ENCODE results near the gene NET1.

NET1 gene

GRCh38 chr10:5460468-5461202 is 48.3 kb downstream of the NET1 start:
- peaks cover 25% of the 10 kb centered on the region for H3K36me3 ChIP-seq (replicated peaks)
- DNase-seq: no peak
- no peak overlapping the region for H3K4me3 ChIP-seq (ENCODE audit: low read depth, low read length)
- H3K27me3 ChIP-seq (replicated peaks): no peaks in the 10 kb centered on the region
- in situ Hi-C loops (cut with HindIII; ENCODE audit: low pct_ligation_motif_present, low sequenced_read_pairs): no loop called here
- no peak overlapping the region for H3K27ac ChIP-seq
- TF ChIP-seq, protein P1, sequence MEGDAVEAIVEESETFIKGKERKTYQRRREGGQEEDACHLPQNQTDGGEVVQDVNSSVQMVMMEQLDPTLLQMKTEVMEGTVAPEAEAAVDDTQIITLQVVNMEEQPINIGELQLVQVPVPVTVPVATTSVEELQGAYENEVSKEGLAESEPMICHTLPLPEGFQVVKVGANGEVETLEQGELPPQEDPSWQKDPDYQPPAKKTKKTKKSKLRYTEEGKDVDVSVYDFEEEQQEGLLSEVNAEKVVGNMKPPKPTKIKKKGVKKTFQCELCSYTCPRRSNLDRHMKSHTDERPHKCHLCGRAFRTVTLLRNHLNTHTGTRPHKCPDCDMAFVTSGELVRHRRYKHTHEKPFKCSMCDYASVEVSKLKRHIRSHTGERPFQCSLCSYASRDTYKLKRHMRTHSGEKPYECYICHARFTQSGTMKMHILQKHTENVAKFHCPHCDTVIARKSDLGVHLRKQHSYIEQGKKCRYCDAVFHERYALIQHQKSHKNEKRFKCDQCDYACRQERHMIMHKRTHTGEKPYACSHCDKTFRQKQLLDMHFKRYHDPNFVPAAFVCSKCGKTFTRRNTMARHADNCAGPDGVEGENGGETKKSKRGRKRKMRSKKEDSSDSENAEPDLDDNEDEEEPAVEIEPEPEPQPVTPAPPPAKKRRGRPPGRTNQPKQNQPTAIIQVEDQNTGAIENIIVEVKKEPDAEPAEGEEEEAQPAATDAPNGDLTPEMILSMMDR (IDR thresholded peaks at IDR 0.05; ENCODE audit: low read depth, low read length, missing control alignments): no peak

- in situ Hi-C loops (cut with HindIII; ENCODE audit: low pct_ligation_motif_present, low sequenced_read_pairs): no loop called here
- TF ChIP-seq, protein P1 (IDR thresholded peaks at IDR 0.05; ENCODE audit: low read depth, low read length, missing control alignments): no peak
- Histone ChIP-seq H3K27me3 (replicated peaks) (no peaks in the 10 kb centered on the region), H3K4me3 (ENCODE audit: low read depth, low read length) (no peak overlapping the region), H3K27ac (no peak overlapping the region), H3K36me3 (replicated peaks) (peaks cover 22% of the 10 kb centered on the region)
- no peak for DNase-seq
Observed at GRCh38 chr10:5461203-5461588, 48.8 kb downstream of the NET1 start.

GRCh38 chr10:5461914-5462840 is 49.8 kb downstream of the NET1 start:
- Histone ChIP-seq H3K36me3 (replicated peaks) (peaks cover 14% of the 10 kb centered on the region), H3K4me3 (ENCODE audit: low read depth, low read length) (no peak overlapping the region), H3K27me3 (replicated peaks) (no peaks in the 10 kb centered on the region), H3K27ac (peak overlapping the region; percentile 14)
- TF ChIP-seq, protein P1 (IDR thresholded peaks at IDR 0.05; ENCODE audit: low read depth, low read length, missing control alignments): no peak
- in situ Hi-C loops (cut with HindIII; ENCODE audit: low pct_ligation_motif_present, low sequenced_read_pairs): no loop called here
- DNase-seq: peak; percentile 48

DNA sequence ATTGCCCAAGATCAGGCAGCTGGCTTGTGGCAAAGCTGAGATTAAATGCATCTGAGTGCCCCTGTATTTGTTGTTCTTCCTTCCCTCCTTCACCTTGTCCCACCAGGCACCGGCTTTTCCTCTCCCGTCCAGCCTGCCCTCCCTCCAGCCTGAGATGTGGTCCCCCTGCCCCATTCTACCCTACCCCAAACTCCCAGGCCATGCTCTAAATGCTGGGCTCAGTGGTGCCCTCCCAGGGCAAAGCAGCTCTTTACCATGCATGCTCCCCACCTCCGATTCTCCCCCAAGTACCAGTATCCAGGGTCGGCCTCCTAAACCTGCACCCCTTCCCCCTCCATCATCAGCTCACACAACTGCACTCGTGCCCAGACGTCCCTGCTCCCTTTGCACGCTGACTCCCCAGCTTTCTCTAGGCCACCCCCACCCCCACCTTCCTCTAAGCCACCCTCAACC is 50.5 kb downstream of the NET1 start:
- no peak for DNase-seq
- no peak overlapping the region for H3K4me3 ChIP-seq (ENCODE audit: low read depth, low read length)
- in situ Hi-C loops (cut with HindIII; ENCODE audit: low pct_ligation_motif_present, low sequenced_read_pairs): no loop called here
- peaks cover 12% of the 10 kb centered on the region for H3K36me3 ChIP-seq (replicated peaks)
- no peak overlapping the region for H3K27ac ChIP-seq
- TF ChIP-seq, protein P1 (IDR thresholded peaks at IDR 0.05; ENCODE audit: low read depth, low read length, missing control alignments): no peak
- no peaks in the 10 kb centered on the region for H3K27me3 ChIP-seq (replicated peaks)

DNA sequence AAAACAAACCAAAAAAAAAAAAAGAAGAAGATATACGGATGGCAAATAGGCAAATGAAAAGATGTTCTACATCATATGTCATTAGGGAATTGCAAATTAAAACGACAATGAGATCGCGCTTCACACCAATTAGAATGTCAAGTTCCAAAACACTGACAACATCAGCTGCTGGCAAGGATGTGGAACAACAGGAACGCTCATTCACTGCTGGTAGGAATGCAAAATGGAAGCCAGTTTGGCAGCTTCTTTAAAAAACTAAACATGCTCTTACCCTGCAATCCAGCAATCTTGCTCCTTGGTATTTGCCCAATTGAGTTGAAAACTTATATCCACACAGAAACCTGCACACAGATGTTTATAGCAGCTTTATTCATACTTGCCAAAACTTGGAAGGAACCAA is 52.2 kb downstream of the NET1 start:
- H3K36me3 ChIP-seq (replicated peaks): peaks cover 7% of the 10 kb centered on the region
- in situ Hi-C loops (cut with HindIII; ENCODE audit: low pct_ligation_motif_present, low sequenced_read_pairs): no loop called here
- H3K27me3 ChIP-seq (replicated peaks): no peaks in the 10 kb centered on the region
- H3K4me3 ChIP-seq (ENCODE audit: low read depth, low read length): no peak overlapping the region
- TF ChIP-seq, protein P1 (IDR thresholded peaks at IDR 0.05; ENCODE audit: low read depth, low read length, missing control alignments): no peak
- no peak for DNase-seq
- no peak overlapping the region for H3K27ac ChIP-seq
